ENCODE results near the gene GEMIN8.

GRCh38 chrX:14032406-14032805, 2.7 kb upstream of the GEMIN8 start:
- TF ChIP-seq, protein P1, sequence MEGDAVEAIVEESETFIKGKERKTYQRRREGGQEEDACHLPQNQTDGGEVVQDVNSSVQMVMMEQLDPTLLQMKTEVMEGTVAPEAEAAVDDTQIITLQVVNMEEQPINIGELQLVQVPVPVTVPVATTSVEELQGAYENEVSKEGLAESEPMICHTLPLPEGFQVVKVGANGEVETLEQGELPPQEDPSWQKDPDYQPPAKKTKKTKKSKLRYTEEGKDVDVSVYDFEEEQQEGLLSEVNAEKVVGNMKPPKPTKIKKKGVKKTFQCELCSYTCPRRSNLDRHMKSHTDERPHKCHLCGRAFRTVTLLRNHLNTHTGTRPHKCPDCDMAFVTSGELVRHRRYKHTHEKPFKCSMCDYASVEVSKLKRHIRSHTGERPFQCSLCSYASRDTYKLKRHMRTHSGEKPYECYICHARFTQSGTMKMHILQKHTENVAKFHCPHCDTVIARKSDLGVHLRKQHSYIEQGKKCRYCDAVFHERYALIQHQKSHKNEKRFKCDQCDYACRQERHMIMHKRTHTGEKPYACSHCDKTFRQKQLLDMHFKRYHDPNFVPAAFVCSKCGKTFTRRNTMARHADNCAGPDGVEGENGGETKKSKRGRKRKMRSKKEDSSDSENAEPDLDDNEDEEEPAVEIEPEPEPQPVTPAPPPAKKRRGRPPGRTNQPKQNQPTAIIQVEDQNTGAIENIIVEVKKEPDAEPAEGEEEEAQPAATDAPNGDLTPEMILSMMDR (IDR thresholded peaks at IDR 0.05), result peak; percentile 72 to 83 (median 79)
- TF ChIP-seq POLR2A (IDR thresholded peaks at IDR 0.05), result no peak

Measured in right lobe of liver (tissue), 4 donors.